HG02588 (cell line): Measurements from ENCODE around the gene ZNF92.
"Not testable (repeated sequence)": the region's sequence is repeated elsewhere in the genome, so short reads cannot be mapped to it uniquely, and the experiment has no call there.

ENCODE experiments used
- ATAC-seq: cut with Tn5 transposase; IDR thresholded peaks from one replicate; pipeline ENCODE4 v1.9.1; 2021; ENCODE audit warnings: mild to moderate bottlenecking, moderate library complexity; ENCODE audit not compliant: unreplicated experiment

ZNF92 gene

DNA sequence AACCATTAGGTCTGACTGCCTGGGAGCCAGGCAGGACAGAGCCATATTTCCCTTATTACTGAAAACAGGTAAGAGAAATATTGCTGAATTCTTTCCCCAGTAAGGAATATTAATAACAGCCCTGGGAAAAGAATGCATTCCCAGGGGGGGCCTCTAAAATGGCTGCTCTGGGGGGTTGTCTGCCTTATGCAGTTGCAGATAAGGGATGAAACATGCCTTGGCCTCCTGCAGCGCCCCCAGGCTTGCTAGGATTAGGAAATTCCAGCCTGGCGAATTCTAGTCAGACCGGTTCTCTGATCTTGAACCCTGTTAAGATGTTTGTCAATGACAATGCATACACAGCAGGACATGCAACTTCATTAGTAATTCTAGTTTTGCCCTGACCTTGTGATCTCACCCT, 49.6 kb downstream of the ZNF92 start:
- ATAC-seq, result not testable (repeated sequence)

DNA sequence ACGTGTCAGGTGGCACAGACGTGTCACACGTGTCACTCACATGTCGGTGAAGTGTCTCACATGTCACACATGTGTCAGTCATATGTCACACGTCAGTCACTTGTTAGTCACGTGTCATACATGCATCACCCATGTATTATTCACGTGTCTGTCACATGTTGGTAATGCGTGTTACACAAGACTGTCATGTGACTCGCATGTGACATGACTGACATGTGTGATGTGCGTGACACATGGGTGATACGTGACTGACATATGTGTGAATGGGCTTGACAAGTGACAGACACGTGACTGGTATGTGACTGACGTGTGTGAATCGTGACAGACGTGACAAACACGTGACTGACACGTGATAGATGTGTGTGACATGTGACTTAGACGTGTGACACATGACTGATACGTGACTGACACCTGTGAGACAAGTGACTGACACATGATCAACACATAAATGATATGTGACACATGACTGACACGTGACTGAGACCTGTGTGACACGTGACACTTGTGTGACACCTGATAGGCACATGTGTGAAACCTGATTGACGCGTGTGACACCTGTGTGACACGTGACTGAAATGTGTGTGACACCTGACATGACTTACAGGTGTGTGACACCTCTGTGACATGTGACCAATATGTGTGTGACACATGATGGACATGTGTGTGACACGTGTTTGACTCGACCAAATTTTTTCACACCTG, 56.1 kb downstream of the ZNF92 start:
- ATAC-seq, result no peak

DNA sequence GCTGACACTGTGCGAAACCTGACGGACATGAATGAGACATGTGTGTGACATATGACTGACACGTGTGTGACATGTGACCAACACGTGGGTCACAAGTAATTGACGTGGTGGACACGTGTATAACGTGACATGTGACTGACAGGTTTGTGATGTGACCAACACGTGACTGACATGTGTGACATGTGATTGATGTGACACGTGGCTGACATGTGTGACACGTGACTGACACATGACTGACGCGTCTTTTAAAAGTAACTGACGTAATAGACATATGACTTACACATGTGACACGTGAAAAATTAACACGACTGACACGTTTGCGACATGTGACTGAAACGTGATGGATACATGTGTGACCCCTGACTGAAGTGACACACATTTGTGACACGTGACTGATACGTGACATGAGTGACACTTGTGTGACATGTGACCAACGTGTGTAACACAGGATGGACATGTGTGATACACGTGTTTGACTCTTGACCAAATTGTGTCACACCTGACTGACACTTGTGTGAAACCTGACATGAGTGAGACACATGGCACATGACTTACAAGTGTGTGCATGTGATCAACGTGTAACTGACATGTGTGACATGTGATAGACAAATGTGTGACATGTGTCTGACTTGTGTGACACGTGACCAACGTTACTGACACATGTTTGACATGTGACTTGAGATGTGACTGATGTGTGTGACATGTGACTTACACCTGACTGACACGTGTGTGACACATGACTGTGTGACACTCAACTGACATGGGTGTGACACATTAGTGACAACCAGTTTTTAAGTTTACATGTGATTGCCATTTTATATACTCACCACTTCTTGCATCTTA, 56.9 kb downstream of the ZNF92 start:
- ATAC-seq, result no peak

DNA sequence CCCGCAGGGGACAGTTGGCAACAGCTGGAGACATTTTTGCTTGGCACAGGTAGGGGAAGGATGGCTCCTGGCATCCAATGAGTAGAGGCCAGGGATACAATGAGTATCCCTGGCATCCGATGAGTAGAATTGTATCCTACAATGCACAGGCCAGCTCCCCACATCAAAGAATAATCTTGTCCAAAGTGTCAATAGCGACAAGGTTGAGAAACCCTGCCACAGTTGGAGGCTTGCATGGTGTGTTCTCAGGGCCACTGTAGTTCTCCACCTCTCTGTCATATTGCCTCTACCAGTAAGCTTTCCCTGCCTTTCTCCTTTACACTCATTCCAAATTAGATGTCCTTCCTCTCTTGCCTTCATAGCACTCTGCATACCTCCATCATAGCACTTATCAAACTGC, 60.7 kb downstream of the ZNF92 start:
- ATAC-seq, result no peak

DNA sequence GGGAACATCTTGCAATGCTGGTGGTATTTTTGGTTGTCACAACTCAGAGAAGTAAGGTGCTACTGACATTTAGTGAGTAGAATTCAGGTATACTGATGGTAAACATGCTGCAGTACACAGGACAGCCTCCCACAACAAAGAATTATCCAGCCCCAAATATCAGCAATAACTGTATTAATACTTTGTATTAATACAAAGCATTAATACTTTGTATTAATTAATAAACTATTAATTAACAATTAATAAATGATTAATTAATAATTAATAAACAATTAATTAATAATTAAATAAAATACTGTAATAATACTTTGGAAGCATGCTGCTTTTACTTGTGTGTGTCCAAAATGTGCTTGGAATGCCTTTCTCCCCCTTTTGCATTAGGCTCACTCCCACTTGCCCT, 62.5 kb downstream of the ZNF92 start:
- ATAC-seq, result no peak

DNA sequence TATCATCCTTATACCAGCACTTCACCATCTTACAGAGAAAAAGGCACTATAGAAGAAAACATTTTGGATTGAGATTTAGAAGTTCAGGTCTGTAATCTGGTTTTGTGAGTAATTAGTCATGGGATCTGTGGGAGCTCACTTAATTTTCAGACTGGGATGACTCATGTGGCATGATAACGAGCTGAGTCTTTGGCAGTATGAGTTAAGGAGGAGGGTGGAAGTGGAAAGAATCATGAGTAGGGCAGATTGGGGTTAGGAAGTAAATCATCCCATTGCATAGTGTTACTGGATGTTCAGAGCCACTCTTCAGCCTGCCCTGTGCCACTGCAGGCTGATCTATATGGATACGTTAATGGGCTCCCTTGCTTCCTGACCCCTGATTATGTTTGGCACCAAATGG, 64.9 kb downstream of the ZNF92 start:
- no peak for ATAC-seq

DNA sequence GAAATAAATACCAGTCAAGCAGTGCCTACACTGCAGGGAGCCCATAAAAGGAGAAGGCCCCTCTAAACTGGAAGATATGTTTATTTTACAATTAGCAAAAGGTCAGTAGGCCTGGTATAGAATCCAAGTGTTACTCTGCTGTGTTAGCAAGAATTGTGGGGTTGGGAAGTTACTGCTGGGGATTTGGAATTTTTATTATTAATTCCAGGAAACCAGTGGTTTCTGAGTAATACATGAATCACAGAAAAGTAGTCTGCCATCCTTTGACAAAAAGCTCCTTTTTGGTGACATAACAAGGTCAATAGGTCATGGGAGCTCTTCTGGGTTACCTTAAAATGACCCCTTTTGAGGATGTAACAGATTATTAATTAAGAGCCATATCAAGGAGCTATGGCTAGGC, 67.4 kb downstream of the ZNF92 start:
- ATAC-seq, result no peak

DNA sequence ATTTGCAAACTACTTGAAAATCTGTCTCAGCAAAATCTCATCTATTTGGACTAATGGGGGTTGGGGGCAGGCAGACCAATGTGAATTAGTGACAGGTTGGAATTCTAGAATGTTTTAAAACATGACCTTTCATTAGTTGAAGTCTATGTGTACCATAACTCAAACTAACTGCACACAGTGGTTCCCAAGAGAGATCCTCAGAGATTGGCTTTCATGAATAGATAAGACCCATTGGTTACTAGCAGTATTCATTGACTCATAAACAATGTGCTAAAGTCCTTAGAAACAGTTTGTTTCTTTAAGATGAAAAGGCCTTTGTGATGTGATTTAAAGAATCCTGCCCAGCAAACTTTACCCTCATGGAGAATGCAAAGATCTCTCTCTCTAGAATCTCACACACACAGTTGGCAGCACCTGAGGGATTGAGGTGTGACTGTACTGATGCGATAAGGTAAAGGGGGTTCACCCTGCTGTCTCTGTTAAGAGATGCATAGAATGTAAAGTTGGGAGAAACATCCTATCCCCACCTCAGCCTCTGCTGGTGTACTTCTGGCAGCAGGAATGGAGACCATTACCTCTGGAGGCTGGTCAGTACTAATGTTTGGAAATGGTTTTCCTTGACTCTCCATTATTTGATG, 70.7 kb downstream of the ZNF92 start:
- no peak for ATAC-seq

DNA sequence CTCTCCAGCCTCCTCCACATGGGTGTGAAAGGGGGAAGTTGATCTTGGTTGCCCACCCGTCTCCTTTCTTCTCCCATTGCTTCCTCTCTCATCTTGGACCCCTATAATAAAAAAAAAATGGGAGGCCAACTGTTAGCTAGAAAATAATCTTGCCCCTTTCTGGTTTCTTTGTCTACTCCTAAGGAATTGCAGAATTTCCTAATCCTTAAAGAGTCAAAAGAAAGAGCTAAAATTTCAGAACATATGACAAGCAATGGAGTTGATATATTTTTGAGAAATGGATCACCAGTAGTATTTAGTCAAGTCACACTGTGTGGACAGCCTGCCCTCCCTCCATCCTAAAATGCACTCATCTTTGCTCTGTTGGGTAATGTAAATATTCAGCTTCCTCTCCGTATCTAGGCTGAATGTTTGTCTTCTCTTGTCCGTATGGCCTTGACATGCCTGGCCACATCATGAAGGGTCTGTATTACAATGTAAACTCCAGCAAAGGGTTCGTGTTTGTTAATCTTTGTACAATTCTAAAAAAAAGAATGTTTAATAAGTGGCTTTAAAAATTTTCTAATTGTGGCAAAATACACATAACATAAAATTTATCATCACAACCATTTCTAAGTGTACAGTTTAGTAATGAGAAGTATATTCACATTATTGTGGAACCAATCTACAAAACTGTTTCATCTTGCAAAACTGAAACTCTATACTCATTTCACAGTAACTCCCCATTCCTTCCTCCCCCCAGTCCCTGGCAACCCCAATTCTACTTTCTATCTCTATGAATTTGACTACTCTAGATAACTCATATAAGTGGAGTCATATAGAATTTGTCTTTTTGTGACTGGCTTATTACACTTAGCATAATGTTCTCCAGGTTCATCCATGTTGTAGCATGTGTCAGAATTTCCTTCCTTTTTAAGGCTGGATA, 71.5 kb downstream of the ZNF92 start:
- ATAC-seq, result no peak

DNA sequence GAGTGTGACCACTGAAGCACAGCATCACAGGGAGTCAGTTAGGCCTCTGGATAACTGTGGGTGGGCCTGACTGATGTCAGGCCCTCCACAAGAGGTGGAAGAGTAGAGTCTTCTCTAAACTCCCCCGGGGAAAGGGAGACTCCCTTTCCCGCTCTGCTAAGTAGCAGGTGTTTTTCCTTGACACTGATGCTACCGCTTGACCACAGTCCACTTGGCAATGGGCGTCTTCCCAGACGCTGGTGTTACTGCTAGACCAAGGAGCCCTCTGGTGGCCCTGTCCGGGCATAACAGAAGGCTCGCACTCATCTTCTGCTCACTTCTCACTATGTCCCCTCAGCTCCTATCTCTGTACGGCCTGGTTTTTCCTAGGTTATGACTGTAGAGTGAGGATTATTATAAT, 73.4 kb downstream of the ZNF92 start:
- not testable (repeated sequence) for ATAC-seq

DNA sequence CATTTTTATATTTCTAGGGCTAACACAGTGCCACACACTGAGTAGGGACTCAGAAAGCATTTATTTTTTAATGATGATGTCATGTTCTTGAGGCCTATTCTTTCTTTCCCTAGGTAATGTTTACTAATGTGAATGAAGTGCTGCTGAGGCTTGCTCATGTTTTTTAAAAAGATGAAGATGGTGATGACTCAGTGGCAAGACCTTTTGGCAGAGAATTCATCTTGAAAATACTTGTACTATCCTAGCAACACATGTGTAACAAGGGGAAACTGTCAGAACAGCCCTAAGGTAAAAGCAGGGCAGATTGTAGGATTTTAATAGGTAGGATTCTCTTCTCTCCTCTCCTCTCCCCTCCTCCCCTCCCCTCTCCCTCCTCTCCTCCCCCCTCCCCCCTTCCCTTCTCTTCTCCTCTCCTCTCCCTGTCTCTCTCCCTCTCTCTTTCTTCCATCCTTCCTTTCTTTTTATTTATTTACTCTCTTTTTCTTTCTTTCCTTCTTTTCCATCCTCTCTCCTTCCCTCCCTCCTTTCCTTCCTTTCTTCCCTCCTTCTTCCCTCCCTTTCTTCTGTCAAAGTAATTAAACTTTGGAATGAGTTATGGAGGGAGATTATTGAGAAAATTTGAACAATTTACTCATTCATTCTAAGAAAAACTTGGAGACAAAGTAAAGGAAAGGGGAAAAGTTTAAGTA, 75.3 kb downstream of the ZNF92 start:
- ATAC-seq, result no peak

DNA sequence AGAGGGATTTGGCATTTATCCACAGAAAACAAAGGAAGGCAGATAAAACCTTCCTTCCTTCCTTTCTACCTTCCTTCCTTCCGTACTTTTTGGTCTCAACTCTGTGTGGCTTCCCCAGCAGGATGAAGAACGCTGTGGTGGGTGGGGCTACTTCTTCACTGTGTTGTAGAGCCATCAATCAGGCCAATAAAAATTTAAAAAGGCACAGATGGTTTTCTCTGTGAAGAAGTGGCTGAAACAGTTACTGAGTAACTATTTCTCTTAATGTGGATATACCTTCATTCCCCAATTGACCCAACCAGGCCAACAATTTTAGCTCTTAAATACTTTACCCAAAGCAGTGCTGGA, 75.8 kb downstream of the ZNF92 start:
- no peak for ATAC-seq
